ENCODE data around the gene LEFTY1.

DNA sequence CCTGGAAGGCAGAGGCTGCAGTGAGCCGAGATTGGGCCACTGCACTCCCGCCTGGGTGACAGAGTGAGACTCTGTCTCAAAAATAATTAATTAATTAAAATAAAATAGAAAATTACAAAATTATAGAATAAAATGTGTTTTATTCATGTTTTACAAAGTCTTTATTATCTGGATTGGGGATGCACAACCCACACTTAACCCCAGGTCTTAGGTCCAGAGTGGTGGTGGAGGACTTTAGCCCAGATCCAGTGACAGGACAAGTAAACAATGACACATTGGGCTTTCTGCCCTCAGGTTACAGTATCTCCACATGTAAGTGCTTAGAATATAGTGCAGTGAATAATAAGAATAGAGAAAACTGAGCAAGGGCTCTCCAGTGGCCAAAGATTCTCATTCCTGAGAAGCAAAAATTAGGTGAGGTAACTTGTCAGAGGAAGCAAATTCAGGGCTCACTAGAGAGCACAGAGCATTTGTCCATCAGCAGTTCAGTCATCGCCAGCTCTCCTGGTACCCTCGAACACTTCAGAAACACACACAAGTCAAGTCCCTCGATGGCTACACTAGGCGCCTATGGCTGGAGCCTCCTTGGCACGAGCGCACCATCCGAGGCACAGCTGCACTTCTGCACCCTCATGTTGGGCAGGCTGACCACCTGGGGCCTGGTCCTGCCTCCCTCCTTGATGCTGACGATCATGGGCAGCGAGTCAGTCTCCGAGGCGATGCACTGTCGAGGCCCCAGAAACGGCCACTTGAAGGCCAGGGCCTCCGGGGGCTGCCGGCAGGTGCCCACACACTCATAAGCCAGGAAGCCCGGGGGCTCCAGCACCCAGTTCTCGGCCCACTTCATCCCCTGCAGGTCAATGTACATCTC lies 2.6 kb downstream of the LEFTY1 start:
- TF ChIP-seq, protein P1, sequence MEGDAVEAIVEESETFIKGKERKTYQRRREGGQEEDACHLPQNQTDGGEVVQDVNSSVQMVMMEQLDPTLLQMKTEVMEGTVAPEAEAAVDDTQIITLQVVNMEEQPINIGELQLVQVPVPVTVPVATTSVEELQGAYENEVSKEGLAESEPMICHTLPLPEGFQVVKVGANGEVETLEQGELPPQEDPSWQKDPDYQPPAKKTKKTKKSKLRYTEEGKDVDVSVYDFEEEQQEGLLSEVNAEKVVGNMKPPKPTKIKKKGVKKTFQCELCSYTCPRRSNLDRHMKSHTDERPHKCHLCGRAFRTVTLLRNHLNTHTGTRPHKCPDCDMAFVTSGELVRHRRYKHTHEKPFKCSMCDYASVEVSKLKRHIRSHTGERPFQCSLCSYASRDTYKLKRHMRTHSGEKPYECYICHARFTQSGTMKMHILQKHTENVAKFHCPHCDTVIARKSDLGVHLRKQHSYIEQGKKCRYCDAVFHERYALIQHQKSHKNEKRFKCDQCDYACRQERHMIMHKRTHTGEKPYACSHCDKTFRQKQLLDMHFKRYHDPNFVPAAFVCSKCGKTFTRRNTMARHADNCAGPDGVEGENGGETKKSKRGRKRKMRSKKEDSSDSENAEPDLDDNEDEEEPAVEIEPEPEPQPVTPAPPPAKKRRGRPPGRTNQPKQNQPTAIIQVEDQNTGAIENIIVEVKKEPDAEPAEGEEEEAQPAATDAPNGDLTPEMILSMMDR (conservative IDR thresholded peaks at IDR 0.05; ENCODE audit: low read length) = no peak
- TF ChIP-seq EZH2phosphoT487 (IDR thresholded peaks at IDR 0.05; ENCODE audit: borderline replicate concordance) = no peak

All from Loucy (cell line).